A549 (cell line): Measurements from ENCODE around the gene PDSS2. TPM values are rescaled to one million over a fixed set of nuclear protein-coding genes. Genes with fewer than 3 reads are reported as not detected.

Experiments
- ATAC-seq, 2 experiments: fragments of 200-7000 bp in 1 of 2; fragments of >200 bp in 1 of 2; cut with Nextera tagmentation in 1 of 2; cut with Tn5 transposase in 1 of 2; 3 replicates each; pipeline versions ENCODE4 v1.8.0 to v1.9.1; 2018 to 2020; ENCODE audit warnings: mild to moderate bottlenecking in 1 of 2, moderate library complexity in 1 of 2
- CTCF ChIA-PET: fragments of 300-600 bp; sonication (Branson Sonifier 250); formaldehyde crosslinking; extraction: SDS; loops from one replicate; lab custom pipeline; 2021; ENCODE audit warnings: antibody characterized with exemption, inconsistent platforms; lab: Yijun Ruan, JAX
- POLR2A ChIA-PET: fragments of 350-600 bp; formaldehyde crosslinking; extraction: SDS; loops from one replicate; lab custom pipeline; 2021; ENCODE audit warnings: antibody characterized with exemption, inconsistent platforms; lab: Yijun Ruan, JAX
- DNase-seq, 2 experiments: peaks; one replicate each; pipeline versions ENCODE4 v3.0.0 to v3.0.0-alpha.2; 2011 to 2016; ENCODE audit warnings: low read depth in 1 of 2, low spot score in 1 of 2
- FAIRE-seq: peaks from 2 replicates; lab custom pipeline; 2011; peaks lifted over from hg19 to GRCh38; lab: Jason Lieb, UNC
- H3K27ac ChIP-seq, 2 experiments: fragments of >200 bp; sonication (Bioruptor Twin); formaldehyde crosslinking; 3 replicates each; pipeline ENCODE4 v1.5.1; 2016 to 2017
- H3K4me1 ChIP-seq: fragments of >200 bp; sonication (Bioruptor Twin); formaldehyde crosslinking; 3 replicates; pipeline ENCODE4 v1.6.1; 2016
- H3K4me2 ChIP-seq: fragments of >200 bp; sonication (Bioruptor Twin); formaldehyde crosslinking; 3 replicates; pipeline ENCODE4 v1.6.1; 2016
- H3K4me3 ChIP-seq: fragments of >200 bp; sonication (Bioruptor Twin); formaldehyde crosslinking; 3 replicates; pipeline ENCODE4 v1.5.1; 2016
- H3K9me3 ChIP-seq: fragments of >200 bp; sonication (Bioruptor Twin); formaldehyde crosslinking; 3 replicates; pipeline ENCODE4 v1.6.1; 2016
- CBX2 ChIP-seq: fragments of 200-600 bp; sonication (generic); IDR thresholded peaks from 2 replicates; pipeline ENCODE4 v1.6.1; 2016; ENCODE audit warnings: low read depth, mild to moderate bottlenecking, borderline replicate concordance
- CEBPB ChIP-seq, 2 experiments: fragments of >200 bp in 1 of 2; sonication (Bioruptor Twin) in 1 of 2; formaldehyde crosslinking in 1 of 2; IDR thresholded peaks; 2 replicates each; pipeline ENCODE4 v1.6.1; 2012 to 2016
- CHD4 ChIP-seq: fragments of 200-600 bp; sonication (generic); IDR thresholded peaks from 2 replicates; pipeline ENCODE4 v1.6.1; 2016; ENCODE audit warnings: antibody characterized with exemption, mild to moderate bottlenecking, borderline replicate concordance
- EHF ChIP-seq: fragments of 250-450 bp; sonication (Bioruptor Pico); IDR thresholded peaks from 2 replicates; pipeline ENCODE4 v1.5.0; 2020; ENCODE audit warnings: mild to moderate bottlenecking
- EP300 ChIP-seq, 2 experiments: fragments of >200 bp; sonication (Bioruptor Twin); formaldehyde crosslinking; IDR thresholded peaks; 2 replicates in 1 of 2; 3 replicates in 1 of 2; pipeline ENCODE4 v1.6.1; 2016 to 2017
- ESRRA ChIP-seq: fragments of 150-350 bp; IDR thresholded peaks from 2 replicates; pipeline ENCODE4 v1.6.1; 2014; ENCODE audit warnings: mild to moderate bottlenecking, low read length, borderline replicate concordance
- GATA3 ChIP-seq: IDR thresholded peaks from 2 replicates; pipeline ENCODE4 v1.6.1; 2012; ENCODE audit warnings: borderline replicate concordance
- HEYL ChIP-seq: fragments of 250-450 bp; sonication (Bioruptor Pico); IDR thresholded peaks from 2 replicates; pipeline ENCODE4 v1.8.0; 2021; ENCODE audit warnings: mild to moderate bottlenecking, moderate library complexity
- HOXA7 ChIP-seq: fragments of 250-450 bp; sonication (Bioruptor Pico); IDR thresholded peaks from 2 replicates; pipeline ENCODE4 v1.5.0; 2020; ENCODE audit warnings: mild to moderate bottlenecking, moderate library complexity
- HOXB13 ChIP-seq: fragments of 250-450 bp; sonication (Bioruptor Pico); IDR thresholded peaks from 2 replicates; pipeline ENCODE4 v1.5.0; 2020; ENCODE audit warnings: low read depth, mild to moderate bottlenecking, moderate library complexity
- HOXB5 ChIP-seq: fragments of 250-450 bp; sonication (Bioruptor Pico); IDR thresholded peaks from 2 replicates; pipeline ENCODE4 v1.5.0; 2020; ENCODE audit warnings: mild to moderate bottlenecking, moderate library complexity
- JUN ChIP-seq, 2 experiments: fragments of >200 bp; sonication (Bioruptor Twin); formaldehyde crosslinking; IDR thresholded peaks; 2 replicates in 1 of 2; 3 replicates in 1 of 2; pipeline ENCODE4 v1.6.1; 2016 to 2017
- KDM1A ChIP-seq: fragments of 200-600 bp; sonication (generic); IDR thresholded peaks from 2 replicates; pipeline ENCODE4 v1.6.1; 2016; ENCODE audit warnings: low read depth, mild to moderate bottlenecking
- KDM5A ChIP-seq: fragments of 200-600 bp; sonication (generic); IDR thresholded peaks from 2 replicates; pipeline ENCODE4 v1.6.1; 2016; ENCODE audit warnings: antibody characterized with exemption, mild to moderate bottlenecking
- MAFK ChIP-seq: fragments of 450-650 bp; IDR thresholded peaks from 2 replicates; pipeline ENCODE4 v1.6.1; 2014; ENCODE audit not compliant: partially characterized antibody
- MYC ChIP-seq: IDR thresholded peaks from 2 replicates; pipeline ENCODE4 v1.6.1; 2012; ENCODE audit warnings: mild to moderate bottlenecking, inconsistent platforms, low read length, improper control_type of control experiment, borderline replicate concordance
- PHF8 ChIP-seq: fragments of 200-600 bp; sonication (generic); IDR thresholded peaks from 2 replicates; pipeline ENCODE4 v1.6.1; 2016; ENCODE audit warnings: low read depth, mild to moderate bottlenecking, antibody characterized with exemption, moderate library complexity, borderline replicate concordance
- POLR2A ChIP-seq: IDR thresholded peaks from 2 replicates; pipeline ENCODE4 v1.6.1; 2012; ENCODE audit warnings: mild to moderate bottlenecking, low read length
- RAD21 ChIP-seq, 2 experiments: fragments of >200 bp in 1 of 2; sonication (Bioruptor Twin) in 1 of 2; formaldehyde crosslinking in 1 of 2; IDR thresholded peaks in 1 of 2; conservative IDR thresholded peaks in 1 of 2; 2 replicates in 1 of 2; 3 replicates in 1 of 2; pipeline ENCODE4 v1.6.1; 2012 to 2018; ENCODE audit warnings: inconsistent platforms in 1 of 2
- RCOR1 ChIP-seq: fragments of 150-350 bp; IDR thresholded peaks from 2 replicates; pipeline ENCODE4 v1.6.1; 2014; ENCODE audit warnings: antibody characterized with exemption, low read length, low read depth
- SREBF2 ChIP-seq: fragments of 450-650 bp; IDR thresholded peaks from 2 replicates; pipeline ENCODE4 v1.6.1; 2014; ENCODE audit warnings: mild to moderate bottlenecking, moderate library complexity
- ZC3H11A ChIP-seq: fragments of 450-650 bp; IDR thresholded peaks from 2 replicates; pipeline ENCODE4 v1.6.1; 2014; ENCODE audit warnings: antibody characterized with exemption, mild to moderate bottlenecking
- ZSCAN20 ChIP-seq: fragments of 250-450 bp; sonication (Bioruptor Pico); IDR thresholded peaks from 2 replicates; pipeline ENCODE4 v1.8.0; 2022; ENCODE audit warnings: mild to moderate bottlenecking, moderate library complexity
- WGBS: methylation state at CpG from one replicate; pipeline ENCODE4 v1.1.6; 2017; ENCODE audit errors: missing lambda C conversion rate; 5-methylcytosine and 5-hydroxymethylcytosine counted together
- polyA plus RNA-seq, 4 experiments: library from polyadenylated mRNA; depleted of rRNA in 3 of 4; stranded (reverse); fragments of >200 nt; fragmentation: RNase III in 1 of 4; extraction: RNeasy Plus Mini Kit Qiagen cat#74134 plus additional on column Dnase treatment in 1 of 4; gene quantifications; 2 replicates in 3 of 4; 3 replicates in 1 of 4; pipeline ENCODE4 v1.2.3, GENCODE V29; 2011 to 2017
- TF ChIP-seq, protein P1 (sequence below): fragments of >200 bp; sonication (Bioruptor Twin); formaldehyde crosslinking; IDR thresholded peaks from 3 replicates; pipeline ENCODE4 v1.5.1; 2016
- TF ChIP-seq, protein P2 (sequence below): fragments of 450-650 bp; IDR thresholded peaks from 2 replicates; pipeline ENCODE4 v1.6.1; 2014; ENCODE audit warnings: antibody characterized with exemption

The PDSS2 gene
- polyA plus RNA-seq, 2 of the 4 experiments (the other 2 are of a cell fraction) = 7.2 to 17.3 TPM

- DNase-seq (no peak), ATAC-seq (no peak), FAIRE-seq (no peak)
- ChIA-PET CTCF (interaction anchor here (0.6 kb wide), 1 partner anchor 1467 kb away, joined by 3 read pairs; no protein-coding TSS in a partner anchor), POLR2A (interaction anchor here (0.5 kb wide), 1 partner anchor 654 kb away, joined by 3 read pairs; no protein-coding TSS in a partner anchor)
- WGBS = 88% methylated on average over 4 of the region's 4 CpGs
- Histone ChIP-seq H3K4me3 (no peak overlapping the region), H3K27ac (no peak overlapping the region), H3K9me3 (no peaks in the 10 kb centered on the region), H3K4me2 (no peak overlapping the region), H3K4me1 (no peaks in the 10 kb centered on the region)
- TF ChIP-seq KDM5A = no peak
- TF ChIP-seq, protein P1, sequence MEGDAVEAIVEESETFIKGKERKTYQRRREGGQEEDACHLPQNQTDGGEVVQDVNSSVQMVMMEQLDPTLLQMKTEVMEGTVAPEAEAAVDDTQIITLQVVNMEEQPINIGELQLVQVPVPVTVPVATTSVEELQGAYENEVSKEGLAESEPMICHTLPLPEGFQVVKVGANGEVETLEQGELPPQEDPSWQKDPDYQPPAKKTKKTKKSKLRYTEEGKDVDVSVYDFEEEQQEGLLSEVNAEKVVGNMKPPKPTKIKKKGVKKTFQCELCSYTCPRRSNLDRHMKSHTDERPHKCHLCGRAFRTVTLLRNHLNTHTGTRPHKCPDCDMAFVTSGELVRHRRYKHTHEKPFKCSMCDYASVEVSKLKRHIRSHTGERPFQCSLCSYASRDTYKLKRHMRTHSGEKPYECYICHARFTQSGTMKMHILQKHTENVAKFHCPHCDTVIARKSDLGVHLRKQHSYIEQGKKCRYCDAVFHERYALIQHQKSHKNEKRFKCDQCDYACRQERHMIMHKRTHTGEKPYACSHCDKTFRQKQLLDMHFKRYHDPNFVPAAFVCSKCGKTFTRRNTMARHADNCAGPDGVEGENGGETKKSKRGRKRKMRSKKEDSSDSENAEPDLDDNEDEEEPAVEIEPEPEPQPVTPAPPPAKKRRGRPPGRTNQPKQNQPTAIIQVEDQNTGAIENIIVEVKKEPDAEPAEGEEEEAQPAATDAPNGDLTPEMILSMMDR = no peak
- TF ChIP-seq HEYL = no peak
- TF ChIP-seq ZSCAN20 (CRISPR knock-in tag) = no peak
- TF ChIP-seq CEBPB (IDR thresholded peaks at IDR 0.05) = no peak
- TF ChIP-seq HOXA7 (CRISPR knock-in tag) = no peak
- TF ChIP-seq, protein P2, sequence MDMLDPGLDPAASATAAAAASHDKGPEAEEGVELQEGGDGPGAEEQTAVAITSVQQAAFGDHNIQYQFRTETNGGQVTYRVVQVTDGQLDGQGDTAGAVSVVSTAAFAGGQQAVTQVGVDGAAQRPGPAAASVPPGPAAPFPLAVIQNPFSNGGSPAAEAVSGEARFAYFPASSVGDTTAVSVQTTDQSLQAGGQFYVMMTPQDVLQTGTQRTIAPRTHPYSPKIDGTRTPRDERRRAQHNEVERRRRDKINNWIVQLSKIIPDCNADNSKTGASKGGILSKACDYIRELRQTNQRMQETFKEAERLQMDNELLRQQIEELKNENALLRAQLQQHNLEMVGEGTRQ = no peak
- no peak for TF ChIP-seq PHF8
These were observed 266.5 kb downstream of the PDSS2 start for GRCh38 chr6:107192830-107193229.

GRCh38 chr6:107187630-107188029 is 271.7 kb downstream of the PDSS2 start:
- CTCF ChIA-PET = no interaction called here
- Histone ChIP-seq H3K27ac (no peak overlapping the region), H3K4me1 (no peaks in the 10 kb centered on the region), H3K9me3 (no peaks in the 10 kb centered on the region), H3K4me2 (no peak overlapping the region), H3K4me3 (no peak overlapping the region)
- POLR2A ChIA-PET = no interaction called here
- WGBS = 92% methylated on average over 6 of the region's 6 CpGs
- TF ChIP-seq PHF8 (no peak), JUN (IDR thresholded peaks at IDR 0.05) (no peak), HOXB5 (no peak), ESRRA (no peak), KDM1A (no peak), GATA3 (no peak), CHD4 (no peak), SREBF2 (no peak), EHF (CRISPR knock-in tag) (no peak), ZSCAN20 (CRISPR knock-in tag) (no peak), HOXB13 (CRISPR knock-in tag) (no peak), POLR2A (no peak), EP300 (IDR thresholded peaks at IDR 0.05) (no peak), ZC3H11A (no peak), CEBPB (IDR thresholded peaks at IDR 0.05) (no peak), RCOR1 (no peak), RAD21 (conservative IDR thresholded peaks at IDR 0.05 in 1 of 2, IDR thresholded peaks at IDR 0.05 in 1 of 2) (no peak), CBX2 (no peak), MYC (no peak), HEYL (no peak)
- ATAC-seq (no peak), DNase-seq (no peak), FAIRE-seq (no peak)

- ATAC-seq (no peak), FAIRE-seq (no peak), DNase-seq (no peak)
- Histone ChIP-seq H3K4me1 (no peaks in the 10 kb centered on the region), H3K9me3 (no peaks in the 10 kb centered on the region), H3K4me3 (no peak overlapping the region), H3K27ac (no peak overlapping the region), H3K4me2 (no peak overlapping the region)
- no peak for TF ChIP-seq MAFK
- WGBS = 88% methylated on average over 1 of the region's 1 CpG
- CTCF ChIA-PET = no interaction called here
- POLR2A ChIA-PET = no interaction called here
These were observed 273.3 kb downstream of the PDSS2 start for GRCh38 chr6:107186047-107186446.
